Small intestine (tissue), 7 donors: Measurements from ENCODE around the gene ZNF318. TPM values are rescaled to one million over a fixed set of nuclear protein-coding genes. Genes with fewer than 3 reads are reported as not detected.
"Not testable (repeated sequence)": the region's sequence is repeated elsewhere in the genome, so short reads cannot be mapped to it uniquely, and the experiment has no call there.

Source experiments
- DNase-seq, 2 donors: peaks; one replicate each; pipeline versions ENCODE4 v3.0.0 to v3.0.0-alpha.2; 2013
- FAIRE-seq: peaks from 2 replicates; lab custom pipeline; 2012; peaks lifted over from hg19 to GRCh38; lab: Jason Lieb, UNC
- H3K27ac ChIP-seq, 3 donors: one replicate each; pipeline ENCODE4 v1.5.1; 2013; ENCODE audit warnings: low read length in 2 of 3, mild to moderate bottlenecking in 2 of 3, control low read depth in 1 of 3, inconsistent platforms in 1 of 3, low read depth in 1 of 3, moderate library complexity in 1 of 3
- H3K27me3 ChIP-seq, 3 donors: one replicate each; pipeline ENCODE4 v1.6.1; 2013; ENCODE audit warnings: low read length in 3 of 3, inconsistent platforms in 1 of 3; ENCODE audit not compliant: control insufficient read depth in 3 of 3, insufficient read depth in 3 of 3
- H3K36me3 ChIP-seq, 3 donors: one replicate each; pipeline ENCODE4 v1.6.1; 2013; ENCODE audit warnings: low read length in 3 of 3, inconsistent platforms in 1 of 3, low read depth in 1 of 3, mild to moderate bottlenecking in 1 of 3, moderate library complexity in 1 of 3; ENCODE audit not compliant: control insufficient read depth in 3 of 3, insufficient read depth in 2 of 3
- H3K4me1 ChIP-seq, 3 donors: one replicate each; pipeline ENCODE4 v1.6.1; 2013; ENCODE audit warnings: low read length in 2 of 3, inconsistent platforms in 1 of 3, low read depth in 1 of 3, mild to moderate bottlenecking in 1 of 3, moderate library complexity in 1 of 3; ENCODE audit not compliant: control insufficient read depth in 3 of 3, insufficient read depth in 2 of 3
- H3K4me3 ChIP-seq, 3 donors: one replicate each; pipeline ENCODE4 v1.5.1; 2013; ENCODE audit warnings: low read length in 3 of 3, control low read depth in 1 of 3, inconsistent platforms in 1 of 3, low read depth in 1 of 3, mild to moderate bottlenecking in 1 of 3, moderate library complexity in 1 of 3
- H3K9me3 ChIP-seq, 2 donors: one replicate each; pipeline ENCODE4 v1.6.1; 2013; ENCODE audit warnings: low read depth in 1 of 2, low read length in 1 of 2; ENCODE audit not compliant: control insufficient read depth in 2 of 2, insufficient read depth in 1 of 2
- WGBS, 3 donors: extraction: QIAGEN DNeasy Blood & Tissue Kit; methylation state at CpG; one replicate each; pipeline ENCODE4 v1.1.7; 2013; 5-methylcytosine and 5-hydroxymethylcytosine counted together
- polyA plus RNA-seq, 4 donors: library from polyadenylated mRNA; stranded (reverse) in 3 of 4; unstranded in 1 of 4; fragments of 200-250 nt in 3 of 4; fragments of 120-200 nt in 1 of 4; gene quantifications; one replicate each; pipeline versions ENCODE4 v1.2.1 to v1.2.3, GENCODE V29; 2013
- donor health status: healthy with polysubstance abuse.
- donor health status: control.
- donor health status: control.
- donor health status: Bipolar disorder and iron deficiency.
- donor health status: healthy.

ZNF318 gene
- polyA plus RNA-seq, 4 donors = 3.5 to 18.1 (median 5.0) TPM

DNA sequence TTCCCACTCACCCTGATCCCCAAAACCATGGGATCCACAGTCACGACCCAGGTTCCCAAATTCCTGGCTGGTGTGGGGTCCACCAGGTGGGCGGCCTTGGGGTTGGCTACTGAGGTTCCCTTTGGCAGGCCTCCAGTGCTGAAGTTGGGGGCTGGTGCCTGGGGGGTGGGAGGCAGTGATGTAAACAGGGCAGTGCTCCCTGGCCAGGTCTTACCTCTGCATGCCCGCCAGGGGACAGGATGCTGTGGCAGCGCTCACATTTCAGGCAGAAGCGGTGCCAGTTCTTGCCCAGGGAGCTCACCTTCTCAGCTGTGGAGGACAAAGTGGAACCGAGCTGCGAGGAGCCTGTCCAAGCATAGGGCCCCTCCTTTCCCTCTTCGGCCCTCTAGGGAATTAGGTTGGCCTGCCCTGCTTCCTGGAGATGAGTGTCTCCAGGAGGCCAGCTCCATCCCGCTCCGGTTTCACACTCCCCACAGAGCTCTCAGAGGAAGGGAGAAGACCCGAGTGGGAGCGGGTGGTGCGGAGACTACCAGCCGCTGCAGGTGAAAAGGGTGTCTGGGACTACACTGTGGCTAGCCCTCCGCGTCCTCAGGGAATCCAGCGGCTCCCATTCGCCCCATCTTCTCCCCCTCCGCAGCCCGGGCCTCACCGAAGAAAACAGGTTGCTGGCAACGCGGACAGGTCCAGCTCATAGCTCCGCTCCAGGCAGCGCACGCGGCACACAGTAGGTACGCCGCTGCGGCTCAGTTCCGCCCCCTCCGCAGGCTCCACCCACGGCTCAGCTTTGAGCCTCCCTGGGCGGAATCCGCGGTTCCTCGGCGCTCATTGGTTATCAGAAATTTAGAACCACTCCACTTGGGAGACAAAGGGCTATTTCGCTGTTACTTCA lies 61.1 kb downstream of the ZNF318 start, which contains the start of gene CRIP3:
Gene CRIP3, minus strand, starts transcription at position 726 of the 889 bp plus-strand sequence. Its CDS starts 34 bp downstream, at position 692.
- Histone ChIP-seq H3K4me3 (peak within 1 kb of the TSS in 2 of 3 donors; percentile 14 to 35), H3K4me1 (peaks cover 0 to 15% (median 5%) of the 10 kb centered on the region in 3 donors), H3K36me3 (no peaks in the 10 kb centered on the region), H3K9me3 (no peaks in the 10 kb centered on the region), H3K27me3 (peaks cover 0 to 16% (median 0%) of the 10 kb centered on the region in 3 donors), H3K27ac (no peak within 1 kb of the TSS)
- peak in 1 of 2 donors; percentile 48 for DNase-seq
- FAIRE-seq = no peak
- WGBS, 3 donors = 11 to 19% (median 19%) methylated on average over 37 to 39 of the region's 39 CpGs

DNA sequence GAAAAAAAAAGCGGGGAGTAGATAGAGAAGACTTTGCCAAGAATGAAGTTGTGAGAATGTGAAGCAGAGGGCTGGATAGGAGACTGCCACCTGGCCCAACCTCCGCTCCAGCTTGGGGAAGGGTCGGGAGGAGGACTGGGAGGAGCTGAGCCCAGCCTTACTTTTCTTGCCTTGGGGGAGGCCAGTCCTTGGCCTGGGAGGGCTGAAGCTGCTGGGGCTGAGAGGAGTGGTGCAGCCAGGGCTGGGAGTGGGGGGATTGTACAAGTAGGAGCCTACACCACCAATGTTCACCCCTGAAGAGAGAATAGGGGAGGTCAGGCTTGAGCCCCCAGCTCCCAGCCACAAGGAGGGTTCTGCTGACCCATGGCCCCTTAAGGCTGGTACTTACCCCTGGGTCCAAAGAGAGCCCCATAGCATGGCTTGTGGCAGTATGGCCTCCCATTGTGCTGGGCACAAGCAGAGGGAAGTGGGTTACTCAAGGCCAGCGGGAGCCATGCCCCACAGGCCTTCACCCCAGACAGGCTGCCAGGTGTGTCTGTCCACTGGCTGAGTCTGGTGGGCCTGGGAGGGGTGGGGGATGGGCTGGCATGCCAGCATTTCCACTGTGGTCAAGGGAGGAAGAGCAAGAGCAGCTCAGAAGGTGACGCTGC lies 61.9 kb downstream of the ZNF318 start:
- Histone ChIP-seq H3K9me3 (no peaks in the 10 kb centered on the region), H3K27ac (no peak overlapping the region), H3K4me1 (peaks cover 0 to 21% (median 5%) of the 10 kb centered on the region in 3 donors), H3K36me3 (no peaks in the 10 kb centered on the region), H3K4me3 (no peak overlapping the region), H3K27me3 (peaks cover 0 to 16% (median 0%) of the 10 kb centered on the region in 3 donors)
- no peak for FAIRE-seq
- 84 to 89% (median 88%) methylated on average over 5 of the region's 5 CpGs for WGBS, 3 donors
- DNase-seq = no peak

DNA sequence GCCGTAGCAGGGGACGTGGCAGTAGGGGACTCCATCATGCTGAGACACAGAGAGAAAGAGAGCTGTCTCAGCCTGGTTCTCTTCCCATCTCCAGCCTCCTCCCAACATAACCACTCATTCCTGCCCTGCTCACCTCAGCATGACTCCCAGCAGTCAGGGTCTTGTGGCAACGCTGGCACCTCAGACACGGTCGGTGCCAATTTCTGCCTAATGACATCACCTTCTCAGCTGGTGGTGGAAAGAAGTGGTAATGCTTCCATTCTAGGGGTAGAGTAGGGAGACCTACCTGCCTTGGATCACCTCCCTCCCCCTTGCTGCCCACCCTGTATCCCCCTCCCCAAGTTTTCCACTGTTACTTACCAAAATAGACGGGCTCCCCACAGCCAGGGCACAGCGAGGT lies 63.4 kb downstream of the ZNF318 start:
- Histone ChIP-seq H3K4me3 (no peak overlapping the region), H3K9me3 (no peaks in the 10 kb centered on the region), H3K36me3 (no peaks in the 10 kb centered on the region), H3K27me3 (peaks cover 0 to 16% (median 0%) of the 10 kb centered on the region in 3 donors), H3K27ac (no peak overlapping the region), H3K4me1 (peaks cover 0 to 32% (median 5%) of the 10 kb centered on the region in 3 donors)
- DNase-seq = no peak
- no peak for FAIRE-seq
- 90 to 97% (median 93%) methylated on average over 7 of the region's 7 CpGs for WGBS, 3 donors

DNA sequence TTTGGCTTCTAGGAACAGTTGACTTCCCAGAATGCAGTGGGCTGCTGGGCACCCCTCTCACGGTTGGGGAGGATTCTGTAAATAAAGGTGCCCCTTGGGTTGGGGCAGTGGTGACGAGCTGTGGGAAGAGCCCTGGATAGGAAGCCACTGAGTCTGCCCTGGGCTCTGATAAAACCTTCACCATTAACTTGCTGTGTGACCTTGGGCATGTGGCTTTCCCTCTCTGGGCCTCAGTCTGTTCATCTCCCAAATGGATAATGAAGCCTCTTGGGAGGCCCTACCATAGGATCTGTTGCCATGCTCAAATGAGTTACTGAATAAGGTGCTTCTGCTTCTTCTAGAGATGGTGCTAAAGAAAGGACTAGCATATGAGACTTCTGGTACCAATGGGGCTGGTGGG lies 64.6 kb downstream of the ZNF318 start:
- DNase-seq (no peak), FAIRE-seq (no peak)
- H3K4me3 ChIP-seq = no peak overlapping the region
- no peaks in the 10 kb centered on the region for H3K9me3 ChIP-seq
- H3K27ac ChIP-seq = no peak overlapping the region
- H3K36me3 ChIP-seq = no peaks in the 10 kb centered on the region
- peaks cover 0 to 16% (median 0%) of the 10 kb centered on the region in 3 donors for H3K27me3 ChIP-seq
- WGBS, 3 donors = 74 to 84% (median 82%) methylated on average over 2 of the region's 2 CpGs
- H3K4me1 ChIP-seq = peaks cover 0 to 32% (median 5%) of the 10 kb centered on the region in 3 donors

DNA sequence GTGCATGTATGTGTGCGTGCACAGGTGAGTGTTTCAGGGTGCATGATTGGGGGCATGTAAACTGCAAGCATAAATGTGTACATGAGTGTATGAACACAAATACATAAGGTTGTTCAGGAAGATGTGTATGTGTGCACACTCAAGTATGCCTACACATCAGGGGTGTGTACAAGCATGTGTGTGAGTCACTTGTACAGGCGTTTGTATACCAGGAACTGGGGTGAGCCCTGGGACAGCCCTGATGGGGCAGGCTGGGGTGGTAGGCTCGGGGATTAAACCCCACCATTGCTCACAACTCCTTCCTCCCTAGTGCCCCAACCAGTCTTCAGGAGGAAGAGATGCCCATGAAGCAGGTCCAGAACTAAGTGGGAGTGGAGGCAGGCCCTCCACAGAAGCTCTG lies 65.1 kb downstream of the ZNF318 start:
- DNase-seq (no peak), FAIRE-seq (no peak)
- Histone ChIP-seq H3K27ac (no peak overlapping the region), H3K4me3 (no peak overlapping the region), H3K27me3 (peaks cover 0 to 15% (median 0%) of the 10 kb centered on the region in 3 donors), H3K9me3 (no peaks in the 10 kb centered on the region), H3K4me1 (peaks cover 0 to 32% (median 5%) of the 10 kb centered on the region in 3 donors), H3K36me3 (no peaks in the 10 kb centered on the region)
- WGBS, 3 donors = 70 to 83% (median 72%) methylated on average over 3 of the region's 3 CpGs

DNA sequence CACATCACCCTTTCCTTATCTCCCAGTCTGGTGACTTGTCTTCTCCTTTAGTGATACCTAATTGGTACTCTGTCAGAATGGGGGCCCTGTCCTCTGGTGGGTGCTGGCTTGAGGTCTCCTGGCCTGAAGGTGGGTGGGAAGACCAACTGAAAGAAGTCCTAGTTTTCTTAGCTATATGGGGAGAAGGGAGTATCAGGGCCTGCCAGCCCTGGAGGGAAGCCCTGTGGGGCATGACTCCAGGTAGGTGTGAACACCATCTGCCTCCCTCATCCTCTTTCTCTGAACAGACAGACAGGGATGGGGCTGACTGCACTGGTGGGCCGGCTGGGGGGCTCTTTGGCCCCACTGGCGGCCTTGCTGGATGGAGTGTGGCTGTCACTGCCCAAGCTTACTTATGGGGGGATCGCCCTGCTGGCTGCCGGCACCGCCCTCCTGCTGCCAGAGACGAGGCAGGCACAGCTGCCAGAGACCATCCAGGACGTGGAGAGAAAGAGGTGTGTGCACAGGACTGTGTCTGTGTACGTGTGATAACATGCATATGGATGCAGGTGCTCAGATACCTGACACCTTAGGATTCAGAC lies 65.6 kb downstream of the ZNF318 start:
- no peak for DNase-seq
- Histone ChIP-seq H3K36me3 (no peaks in the 10 kb centered on the region), H3K9me3 (no peaks in the 10 kb centered on the region), H3K4me3 (no peak overlapping the region), H3K4me1 (peaks cover 0 to 26% (median 4%) of the 10 kb centered on the region in 3 donors), H3K27me3 (peaks cover 0 to 10% (median 0%) of the 10 kb centered on the region in 3 donors), H3K27ac (no peak overlapping the region)
- WGBS, 3 donors = 73 to 81% (median 76%) methylated on average over 8 of the region's 8 CpGs
- no peak for FAIRE-seq

DNA sequence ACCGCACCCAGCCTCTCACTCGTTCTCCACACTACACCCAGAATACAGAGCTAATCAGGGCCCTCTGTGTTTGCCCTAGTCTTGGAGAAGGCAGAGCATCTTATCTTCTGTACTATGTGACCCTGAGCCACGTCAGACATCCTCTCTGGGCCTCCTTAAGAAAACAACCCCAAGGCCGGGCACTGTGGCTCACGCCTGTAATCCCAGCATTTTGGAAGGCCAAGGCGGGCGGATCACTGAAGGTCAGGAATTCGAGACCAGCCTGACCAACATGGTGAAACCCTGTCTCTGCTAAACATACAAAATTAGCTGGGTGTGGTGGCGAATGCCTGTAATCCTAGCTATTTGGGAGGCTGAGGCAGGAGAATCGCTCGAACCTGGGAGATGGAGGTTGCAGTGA lies 66.4 kb downstream of the ZNF318 start:
- Histone ChIP-seq H3K27ac (peak overlapping the region in 1 of 3 donors; percentile 61), H3K4me1 (peaks cover 0 to 24% (median 0%) of the 10 kb centered on the region in 3 donors)
- peak; percentile 58 to 79 for DNase-seq
- not testable (repeated sequence) for H3K9me3 ChIP-seq, H3K36me3 ChIP-seq, H3K27me3 ChIP-seq, H3K4me3 ChIP-seq, FAIRE-seq
- WGBS, 3 donors = 64 to 82% (median 73%) methylated on average over 11 of the region's 11 CpGs

DNA sequence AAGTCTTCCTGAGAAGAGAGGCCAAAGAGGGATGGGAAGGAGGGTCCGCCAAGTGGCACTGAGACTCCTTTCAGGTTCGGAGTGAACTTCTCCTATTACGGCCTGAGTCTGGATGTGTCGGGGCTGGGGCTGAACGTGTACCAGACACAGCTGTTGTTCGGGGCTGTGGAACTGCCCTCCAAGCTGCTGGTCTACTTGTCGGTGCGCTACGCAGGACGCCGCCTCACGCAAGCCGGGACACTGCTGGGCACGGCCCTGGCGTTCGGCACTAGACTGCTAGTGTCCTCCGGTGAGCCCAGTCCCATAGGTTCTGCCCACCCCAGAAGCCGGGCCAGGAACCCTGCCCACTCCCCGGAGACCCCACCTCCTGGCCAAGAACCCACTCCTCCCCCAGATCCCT lies 67.3 kb downstream of the ZNF318 start:
- H3K27ac ChIP-seq = peak overlapping the region in 1 of 3 donors; percentile 61
- no peak overlapping the region for H3K4me3 ChIP-seq
- peaks cover 0 to 32% (median 0%) of the 10 kb centered on the region in 3 donors for H3K4me1 ChIP-seq
- DNase-seq (no peak), FAIRE-seq (no peak)
- no peaks in the 10 kb centered on the region for H3K36me3 ChIP-seq
- H3K27me3 ChIP-seq = no peaks in the 10 kb centered on the region
- 82 to 90% (median 87%) methylated on average over 19 of the region's 19 CpGs for WGBS, 3 donors
- no peaks in the 10 kb centered on the region for H3K9me3 ChIP-seq
